NB4 (cell line): ENCODE data around the gene SPNS2.

Experiments
- POLR2A ChIP-seq: IDR thresholded peaks from 2 replicates; pipeline ENCODE4 v1.6.1; 2011; ENCODE audit warnings: mild to moderate bottlenecking; ENCODE audit not compliant: insufficient read length; ENCODE audit errors: extremely low read depth
- TF ChIP-seq, protein P1 (sequence below): IDR thresholded peaks from one replicate; pipeline ENCODE4 v1.5.1; 2012; ENCODE audit warnings: low read depth, low read length
- TF ChIP-seq, protein P2 (sequence below): IDR thresholded peaks from 2 replicates; pipeline ENCODE4 v1.6.1; 2011; ENCODE audit warnings: low read depth, low read length

DNA sequence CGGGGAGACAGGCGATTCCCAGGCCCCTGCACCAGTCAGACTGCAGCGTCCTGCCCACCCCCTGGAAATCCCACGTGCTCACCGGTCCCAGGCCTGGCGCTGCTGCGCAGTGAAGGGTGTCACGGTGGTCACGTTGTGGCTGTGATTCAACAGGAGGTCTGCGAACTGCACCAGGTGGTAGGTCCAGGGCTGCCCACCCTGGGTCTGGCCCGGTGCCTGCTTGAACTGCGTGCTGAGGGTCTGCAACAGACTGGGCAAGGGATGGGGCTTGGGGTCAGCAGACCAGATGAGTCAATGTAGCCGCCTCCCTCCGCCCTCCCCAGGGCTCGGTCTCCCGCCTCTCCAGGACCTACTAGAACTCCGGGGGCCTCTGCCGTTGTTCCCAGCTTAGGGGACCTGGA lies 49.4 kb downstream of the SPNS2 start:
- TF ChIP-seq, protein P1, sequence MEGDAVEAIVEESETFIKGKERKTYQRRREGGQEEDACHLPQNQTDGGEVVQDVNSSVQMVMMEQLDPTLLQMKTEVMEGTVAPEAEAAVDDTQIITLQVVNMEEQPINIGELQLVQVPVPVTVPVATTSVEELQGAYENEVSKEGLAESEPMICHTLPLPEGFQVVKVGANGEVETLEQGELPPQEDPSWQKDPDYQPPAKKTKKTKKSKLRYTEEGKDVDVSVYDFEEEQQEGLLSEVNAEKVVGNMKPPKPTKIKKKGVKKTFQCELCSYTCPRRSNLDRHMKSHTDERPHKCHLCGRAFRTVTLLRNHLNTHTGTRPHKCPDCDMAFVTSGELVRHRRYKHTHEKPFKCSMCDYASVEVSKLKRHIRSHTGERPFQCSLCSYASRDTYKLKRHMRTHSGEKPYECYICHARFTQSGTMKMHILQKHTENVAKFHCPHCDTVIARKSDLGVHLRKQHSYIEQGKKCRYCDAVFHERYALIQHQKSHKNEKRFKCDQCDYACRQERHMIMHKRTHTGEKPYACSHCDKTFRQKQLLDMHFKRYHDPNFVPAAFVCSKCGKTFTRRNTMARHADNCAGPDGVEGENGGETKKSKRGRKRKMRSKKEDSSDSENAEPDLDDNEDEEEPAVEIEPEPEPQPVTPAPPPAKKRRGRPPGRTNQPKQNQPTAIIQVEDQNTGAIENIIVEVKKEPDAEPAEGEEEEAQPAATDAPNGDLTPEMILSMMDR, result no peak
- no peak for TF ChIP-seq POLR2A
- TF ChIP-seq, protein P2, sequence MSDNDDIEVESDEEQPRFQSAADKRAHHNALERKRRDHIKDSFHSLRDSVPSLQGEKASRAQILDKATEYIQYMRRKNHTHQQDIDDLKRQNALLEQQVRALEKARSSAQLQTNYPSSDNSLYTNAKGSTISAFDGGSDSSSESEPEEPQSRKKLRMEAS, result no peak
